ENCODE data around the gene HNF1A.
A peak's percentile ranks its signal among the peaks of the same experiment; 100 is the strongest.
"Not testable (repeated sequence)": the region's sequence is repeated elsewhere in the genome, so short reads cannot be mapped to it uniquely, and the experiment has no call there.

The HNF1A gene

DNA sequence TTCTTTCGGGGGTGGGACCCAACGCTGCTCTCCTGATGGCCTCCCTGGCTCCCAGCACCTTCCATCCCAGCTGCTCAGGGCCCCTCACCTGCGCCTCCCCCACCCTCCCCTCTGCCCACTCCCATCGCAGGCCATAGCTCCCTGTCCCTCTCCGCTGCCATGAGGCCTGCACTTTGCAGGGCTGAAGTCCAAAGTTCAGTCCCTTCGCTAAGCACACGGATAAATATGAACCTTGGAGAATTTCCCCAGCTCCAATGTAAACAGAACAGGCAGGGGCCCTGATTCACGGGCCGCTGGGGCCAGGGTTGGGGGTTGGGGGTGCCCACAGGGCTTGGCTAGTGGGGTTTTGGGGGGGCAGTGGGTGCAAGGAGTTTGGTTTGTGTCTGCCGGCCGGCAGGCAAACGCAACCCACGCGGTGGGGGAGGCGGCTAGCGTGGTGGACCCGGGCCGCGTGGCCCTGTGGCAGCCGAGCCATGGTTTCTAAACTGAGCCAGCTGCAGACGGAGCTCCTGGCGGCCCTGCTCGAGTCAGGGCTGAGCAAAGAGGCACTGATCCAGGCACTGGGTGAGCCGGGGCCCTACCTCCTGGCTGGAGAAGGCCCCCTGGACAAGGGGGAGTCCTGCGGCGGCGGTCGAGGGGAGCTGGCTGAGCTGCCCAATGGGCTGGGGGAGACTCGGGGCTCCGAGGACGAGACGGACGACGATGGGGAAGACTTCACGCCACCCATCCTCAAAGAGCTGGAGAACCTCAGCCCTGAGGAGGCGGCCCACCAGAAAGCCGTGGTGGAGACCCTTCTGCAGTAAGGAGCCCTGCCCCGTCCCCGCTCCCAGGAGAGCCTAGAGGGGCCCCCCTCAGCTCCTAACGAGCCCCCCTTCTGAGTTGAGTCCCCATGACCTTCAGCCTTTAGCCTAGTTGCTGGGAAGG is at the start of gene HNF1A:
Gene HNF1A (plus strand): TSS at position 248 of the 924 bp plus-strand sequence. CDS start 226 bp downstream, at position 474.
- no peak for DNase-seq (ENCODE audit: extremely low read depth in 1 of 2, low read depth in 1 of 2)

DNA sequence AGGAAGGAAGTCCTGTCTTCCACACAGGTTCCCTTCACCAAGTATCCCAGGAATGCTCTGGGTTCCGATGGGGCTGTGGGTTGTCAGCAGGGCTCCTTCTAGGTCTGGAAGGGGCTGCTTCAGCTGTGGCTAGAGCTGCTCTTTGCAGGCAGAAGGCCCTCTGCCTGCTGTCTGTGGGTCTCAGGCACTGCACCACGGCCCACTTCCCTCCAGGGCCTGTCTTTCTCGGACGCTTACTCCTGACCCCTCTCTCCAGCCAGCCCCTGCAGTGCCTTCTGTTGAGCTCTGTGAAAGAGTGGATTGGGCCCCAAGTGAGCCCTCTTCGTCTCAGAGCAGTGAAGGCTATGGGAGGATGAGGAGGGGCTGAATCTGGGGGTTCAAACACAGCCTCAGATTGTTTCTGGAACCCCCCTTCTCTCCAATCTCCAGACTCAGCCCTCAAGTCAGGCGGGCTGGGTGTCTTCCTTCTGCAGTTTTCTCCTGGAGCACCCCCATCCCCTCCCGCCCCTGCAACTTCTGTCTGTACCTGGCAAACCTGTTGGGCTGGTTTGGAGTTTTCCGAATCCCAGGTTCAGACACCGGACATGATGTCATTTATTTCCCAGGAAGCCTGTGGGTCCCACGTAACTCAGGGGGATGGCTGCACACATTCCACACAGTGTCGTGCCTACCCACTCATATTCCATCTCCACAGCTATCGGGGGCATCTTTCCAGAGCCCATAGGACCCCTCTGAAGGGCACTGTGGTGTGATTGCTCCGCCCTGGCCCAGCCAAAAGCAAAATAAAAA is 49.3 kb upstream of the HNF1A start:
- DNase-seq (ENCODE audit: extremely low read depth in 1 of 2, low read depth in 1 of 2) = no peak

GRCh38 chr12:120930032-120930431 is 48.3 kb upstream of the HNF1A start:
- DNase-seq (ENCODE audit: extremely low read depth in 1 of 2, low read depth in 1 of 2) = no peak

DNA sequence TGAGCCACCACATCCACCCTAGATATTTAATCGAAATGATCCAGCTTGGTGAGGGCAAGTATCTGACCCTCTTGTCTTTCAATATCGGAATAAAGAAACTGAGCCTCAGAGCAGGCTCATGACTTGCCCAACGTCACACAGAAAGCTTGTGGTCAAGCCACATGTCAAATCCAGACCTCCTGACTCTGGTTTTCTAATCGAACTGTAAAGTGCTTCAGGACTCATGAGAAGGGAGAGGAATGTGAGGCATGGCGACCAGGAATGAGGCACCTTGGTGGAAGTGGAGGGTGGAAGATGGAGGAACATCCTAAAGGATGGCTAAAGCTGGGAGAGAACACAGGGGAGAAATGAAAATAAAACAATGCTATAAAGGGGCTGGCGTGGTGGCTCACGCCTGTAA is 46.3 kb upstream of the HNF1A start:
- no peak for DNase-seq (ENCODE audit: extremely low read depth in 1 of 2, low read depth in 1 of 2)

GRCh38 chr12:120932956-120933526 is 45.3 kb upstream of the HNF1A start:
- no peak for DNase-seq (ENCODE audit: extremely low read depth in 1 of 2, low read depth in 1 of 2)

DNA sequence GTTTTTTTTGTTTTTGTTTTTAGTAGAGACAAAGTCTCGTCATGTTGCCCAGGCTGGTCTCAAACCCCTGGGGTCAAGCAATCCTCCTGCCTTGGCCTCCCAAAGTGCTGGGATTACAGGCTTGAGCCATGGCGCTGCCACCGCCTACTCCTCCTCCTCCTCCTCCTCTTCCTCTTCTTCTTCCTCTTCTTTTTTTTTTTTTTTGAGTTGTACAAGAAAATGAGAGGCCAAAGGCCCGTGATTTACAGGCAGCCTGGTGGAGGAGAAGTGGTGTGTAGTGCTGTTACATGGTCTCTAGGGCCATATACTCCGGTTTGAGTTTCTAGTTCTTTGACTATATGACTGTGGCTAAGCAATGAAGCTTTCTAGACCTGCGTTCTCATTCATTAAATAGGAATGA is 44.6 kb upstream of the HNF1A start:
- no peak for DNase-seq (ENCODE audit: extremely low read depth in 1 of 2, low read depth in 1 of 2)

- no peak for DNase-seq (ENCODE audit: extremely low read depth in 1 of 2, low read depth in 1 of 2)
Measured at GRCh38 chr12:120936197-120936596, 42.1 kb upstream of the HNF1A start.

- DNase-seq (ENCODE audit: extremely low read depth in 1 of 2, low read depth in 1 of 2) = no peak
Measured at GRCh38 chr12:120938496-120938895, 39.8 kb upstream of the HNF1A start.

- no peak for DNase-seq (ENCODE audit: extremely low read depth in 1 of 2, low read depth in 1 of 2)
Measured at GRCh38 chr12:120939523-120939922, 38.8 kb upstream of the HNF1A start.

DNA sequence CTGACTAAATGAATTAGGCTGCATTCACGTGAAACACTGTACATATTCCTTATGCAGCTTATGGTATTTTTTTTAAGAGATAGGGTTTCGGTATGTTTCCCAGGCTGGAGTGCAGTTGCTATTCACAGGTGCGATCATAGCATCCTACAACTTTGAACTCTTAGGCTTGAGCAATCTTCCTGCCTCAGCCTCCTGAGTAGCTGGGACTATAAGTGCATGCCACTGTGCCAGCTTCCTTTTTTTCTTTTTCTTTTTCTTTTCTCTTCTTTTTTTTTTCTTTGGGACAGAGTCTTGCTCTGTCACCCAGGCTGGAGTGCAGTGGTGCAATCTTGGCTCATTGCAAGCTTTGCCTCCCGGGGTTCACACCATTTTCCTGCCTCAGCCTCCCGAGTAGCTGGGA is 38.3 kb upstream of the HNF1A start:
- DNase-seq (ENCODE audit: extremely low read depth in 1 of 2, low read depth in 1 of 2) = no peak

- DNase-seq (ENCODE audit: extremely low read depth in 1 of 2, low read depth in 1 of 2) = no peak
Measured at GRCh38 chr12:120940799-120941198, 37.5 kb upstream of the HNF1A start.

DNA sequence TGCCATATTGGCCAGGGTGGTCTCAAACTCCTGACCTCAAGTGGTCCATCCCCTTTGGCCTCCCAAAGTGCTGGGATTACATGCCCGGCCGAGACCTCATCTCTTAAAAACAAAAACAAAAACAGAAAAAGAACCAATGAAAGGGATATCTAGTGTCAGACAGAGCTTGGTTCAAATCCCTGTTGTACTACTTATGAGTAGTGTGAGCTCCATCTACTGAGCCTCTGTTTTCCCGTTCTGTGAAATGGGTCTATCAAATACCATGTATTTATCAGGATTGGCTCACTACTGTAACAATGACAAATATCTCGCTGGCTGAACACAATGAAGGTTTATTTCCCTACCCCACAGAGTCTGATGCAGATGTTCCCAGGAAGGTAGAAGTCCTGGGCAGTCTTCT is 36.9 kb upstream of the HNF1A start:
- DNase-seq (ENCODE audit: extremely low read depth in 1 of 2, low read depth in 1 of 2) = no peak

- DNase-seq (ENCODE audit: extremely low read depth in 1 of 2, low read depth in 1 of 2) = no peak
Measured at GRCh38 chr12:120941846-120942405, 36.4 kb upstream of the HNF1A start.

- DNase-seq (ENCODE audit: extremely low read depth in 1 of 2, low read depth in 1 of 2) = no peak
Measured at GRCh38 chr12:120943482-120943881, 34.9 kb upstream of the HNF1A start.

- peak; percentile 8 to 51 for DNase-seq (ENCODE audit: extremely low read depth in 1 of 2, low read depth in 1 of 2)
Measured at GRCh38 chr12:120944645-120945217, 33.6 kb upstream of the HNF1A start.

GRCh38 chr12:120945516-120945915 is 32.8 kb upstream of the HNF1A start:
- DNase-seq (ENCODE audit: extremely low read depth in 1 of 2, low read depth in 1 of 2) = not testable (repeated sequence)

- DNase-seq (ENCODE audit: extremely low read depth in 1 of 2, low read depth in 1 of 2) = not testable (repeated sequence)
Measured at GRCh38 chr12:120950260-120950799, 28.0 kb upstream of the HNF1A start.

GRCh38 chr12:120950807-120951206 is 27.5 kb upstream of the HNF1A start:
- no peak for DNase-seq (ENCODE audit: extremely low read depth in 1 of 2, low read depth in 1 of 2)

- DNase-seq (ENCODE audit: extremely low read depth in 1 of 2, low read depth in 1 of 2) = no peak
Measured at GRCh38 chr12:120955232-120955631, 23.1 kb upstream of the HNF1A start.

- DNase-seq (ENCODE audit: extremely low read depth in 1 of 2, low read depth in 1 of 2) = no peak
Measured at GRCh38 chr12:120956579-120957300, 21.6 kb upstream of the HNF1A start.
